T-helper 2 cell (primary cell): ENCODE data around the gene UCN.
"Not testable (repeated sequence)": the region's sequence is repeated elsewhere in the genome, so short reads cannot be mapped to it uniquely, and the experiment has no call there.

ENCODE experiments used
- DNase-seq, 5 experiments: peaks; one replicate each; pipeline versions ENCODE4 v3.0.0 to v3.0.0-alpha.2; 2012 to 2022
- total RNA-seq, 2 donors: gene quantifications; one replicate each; lab custom pipeline; 2026; lab: John Stamatoyannopoulos, UW

Gene UCN
- 0.54 to 1.9 reads per million in 2 donors for total RNA-seq

GRCh38 chr2:27308359-27308881 lies at the start of gene UCN:
Gene UCN (minus strand): TSS chr2:27308445. CDS start chr2:27307895, 550 bp downstream.
- no peak for DNase-seq

GRCh38 chr2:27356382-27357181 lies 48.3 kb upstream of the UCN start, which contains the start of gene GTF3C2:
Gene GTF3C2 (minus strand): TSS chr2:27356764. CDS start chr2:27343554, 13,210 bp downstream.
- DNase-seq: peak; percentile 75 to 97 (median 88)

GRCh38 chr2:27356056-27356381 lies 47.8 kb upstream of the UCN start:
- no peak for DNase-seq

- DNase-seq: no peak
Measured at GRCh38 chr2:27354597-27354927, 46.3 kb upstream of the UCN start.

- DNase-seq: no peak
Measured at GRCh38 chr2:27353762-27354596, 45.7 kb upstream of the UCN start.

DNA sequence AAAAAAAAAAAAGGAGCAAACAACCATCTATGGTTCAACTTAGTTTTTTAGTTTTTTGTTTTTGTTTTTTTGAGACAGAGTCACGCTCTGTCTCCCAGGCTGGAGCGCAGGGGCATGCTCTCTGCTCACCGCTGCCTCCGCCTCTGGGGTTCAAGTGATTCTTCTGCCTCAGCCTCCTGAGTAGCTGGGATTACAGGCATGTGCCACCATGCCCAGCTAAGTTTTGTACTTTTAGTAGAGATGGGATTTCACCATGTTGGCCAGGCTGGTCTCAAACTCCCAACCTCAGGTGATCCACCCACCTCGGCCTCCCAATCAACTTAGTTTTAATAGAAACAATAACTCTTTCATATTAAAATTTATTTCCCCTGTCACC lies 45.1 kb upstream of the UCN start:
- not testable (repeated sequence) for DNase-seq

- peak in 2 of 5 experiments; percentile 10 to 88 for DNase-seq
Measured at GRCh38 chr2:27351802-27352598, 43.8 kb upstream of the UCN start.

- no peak for DNase-seq
Measured at GRCh38 chr2:27350106-27350693, 42.0 kb upstream of the UCN start.

DNA sequence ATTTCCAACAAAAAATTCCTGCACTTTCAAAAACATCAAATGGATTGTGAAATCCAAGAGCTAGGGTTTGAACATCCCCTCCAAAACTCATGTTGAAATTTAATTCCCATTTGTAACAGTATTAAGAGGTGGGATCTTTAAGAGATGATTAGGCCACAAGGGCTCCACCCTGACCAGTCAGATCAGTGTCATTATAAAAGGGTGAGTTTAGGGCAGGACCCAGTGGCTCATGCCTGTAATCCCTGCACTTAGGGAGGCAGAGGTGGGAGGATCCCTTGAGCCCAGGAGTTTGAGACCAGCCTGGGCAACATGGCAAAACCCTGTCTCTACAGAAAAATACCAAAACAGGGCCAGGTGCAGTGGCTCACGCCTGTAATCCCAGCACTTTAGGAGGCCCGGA lies 39.4 kb upstream of the UCN start:
- DNase-seq: no peak

DNA sequence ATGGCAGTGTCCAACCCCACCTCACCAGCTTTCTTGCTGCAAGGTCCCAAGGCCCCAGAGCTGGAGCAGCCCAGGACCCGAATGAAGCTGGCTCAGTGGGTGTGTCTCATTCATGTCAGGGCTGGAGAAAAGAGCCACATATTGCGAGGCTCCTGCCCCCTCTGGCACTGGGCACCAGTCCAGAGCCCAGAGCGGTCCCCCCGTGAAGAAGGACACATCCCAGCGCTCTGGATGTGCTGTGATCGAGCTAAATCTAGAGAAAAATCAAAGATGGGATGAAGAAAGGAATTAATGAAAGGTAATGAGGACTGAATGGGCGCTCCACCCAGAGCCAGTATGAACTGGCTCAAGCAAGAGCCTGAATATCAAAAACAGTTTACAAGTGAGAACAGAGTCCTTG lies 27.9 kb upstream of the UCN start:
- no peak for DNase-seq

DNA sequence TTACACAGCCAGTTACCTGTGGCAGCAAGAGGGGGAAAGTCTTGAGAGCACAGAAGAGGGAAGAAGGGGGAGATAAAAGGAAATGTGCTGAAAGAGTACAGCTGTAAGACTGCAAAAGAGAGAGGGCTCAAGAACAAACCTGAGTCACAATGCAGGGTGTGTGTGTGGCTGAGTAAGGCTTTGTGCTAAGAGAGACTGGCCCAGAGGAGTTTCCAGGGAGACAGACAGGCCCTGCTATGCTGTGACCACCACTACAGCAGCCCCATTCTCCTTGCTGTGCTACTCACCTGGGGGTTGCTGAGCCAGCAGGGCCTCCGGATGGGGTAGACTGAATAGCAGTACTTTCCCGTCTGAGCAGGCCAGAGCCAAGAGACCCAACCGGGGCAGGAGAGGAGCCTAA lies 27.1 kb upstream of the UCN start:
- no peak for DNase-seq

GRCh38 chr2:27324720-27325119 lies 16.5 kb upstream of the UCN start:
- DNase-seq: no peak

DNA sequence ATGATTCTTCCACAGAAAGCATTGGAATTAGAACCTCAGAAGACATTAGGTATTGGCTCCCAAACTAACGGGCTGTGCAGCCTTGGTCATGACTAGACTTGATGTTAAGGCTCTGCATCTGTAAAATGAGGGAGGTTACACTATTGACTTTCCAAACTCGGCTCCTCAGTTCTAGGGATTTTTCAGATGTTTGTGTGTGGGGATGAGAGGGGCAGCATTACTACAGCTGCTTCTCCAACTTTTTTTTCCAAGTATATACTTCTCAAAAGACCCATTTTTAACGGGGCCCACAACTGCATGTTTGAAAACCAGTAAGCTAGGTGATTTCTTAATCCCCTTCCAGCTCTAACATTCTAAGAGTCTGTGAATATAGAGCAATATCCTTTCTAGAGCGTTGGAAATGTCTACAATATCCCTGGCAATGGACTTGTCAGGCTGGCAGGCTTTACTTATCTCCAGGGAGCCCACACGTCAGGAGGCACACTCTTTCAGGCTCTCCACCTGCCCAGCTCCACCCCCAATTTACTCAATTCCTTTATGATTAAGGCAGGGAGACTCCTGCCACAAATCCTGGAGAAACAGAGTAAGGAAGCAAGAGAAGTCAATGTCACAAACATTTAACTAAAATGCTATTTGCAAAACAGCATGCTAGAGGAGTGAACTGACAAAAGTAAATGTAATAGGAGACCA lies 15.5 kb upstream of the UCN start:
- no peak for DNase-seq

DNA sequence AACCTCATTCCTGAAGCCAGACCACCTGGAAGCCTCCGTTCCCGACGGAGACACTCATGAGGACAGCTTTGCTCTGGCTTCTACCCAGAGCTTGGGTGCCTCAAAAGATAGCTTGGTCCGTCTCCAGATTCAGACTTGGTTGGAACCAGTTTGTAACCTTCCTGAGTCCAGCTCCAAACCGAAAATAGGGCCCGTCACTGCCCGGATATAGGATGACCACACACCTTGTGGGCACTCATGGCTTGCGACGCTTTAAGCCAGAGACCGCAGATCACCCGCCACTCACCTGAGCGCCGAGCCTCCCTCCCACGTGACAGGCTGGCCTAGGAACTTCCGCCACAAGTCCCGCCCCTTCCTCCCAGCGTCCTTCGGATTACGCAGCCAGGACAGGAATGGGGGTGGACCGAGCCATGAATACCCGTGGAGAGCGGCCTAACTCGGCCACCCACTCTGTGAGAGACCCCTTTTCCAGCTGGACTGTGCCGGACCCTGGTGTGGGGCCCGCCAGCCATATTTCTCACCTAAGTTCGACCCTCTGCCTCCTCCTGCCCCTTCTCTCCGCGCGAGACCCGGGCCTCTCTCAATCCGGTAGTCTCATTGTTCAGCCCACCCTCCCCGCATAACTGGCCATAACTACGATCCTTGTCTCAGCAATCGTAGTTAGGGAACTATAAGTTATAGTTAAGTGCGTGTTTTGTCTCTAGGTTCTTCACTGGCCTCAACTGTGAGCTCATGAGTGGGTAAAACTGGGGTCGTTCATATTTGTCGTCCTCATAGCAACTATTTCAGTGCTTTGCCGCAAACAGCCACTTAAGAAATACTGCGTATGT lies 14.7 kb upstream of the UCN start, which contains the start of gene MPV17:
TSS of gene MPV17 (minus strand) at position 332 of the 830 bp plus-strand sequence. CDS start 580 bp downstream, outside the sequence.
- DNase-seq: peak; percentile 66 to 92 (median 77)

- peak in 1 of 5 experiments; percentile 34 for DNase-seq
Measured at GRCh38 chr2:27322301-27322765, 14.1 kb upstream of the UCN start.

GRCh38 chr2:27320958-27321543 lies 12.8 kb upstream of the UCN start:
- DNase-seq: no peak

GRCh38 chr2:27319839-27320238 lies 11.6 kb upstream of the UCN start:
- not testable (repeated sequence) for DNase-seq

DNA sequence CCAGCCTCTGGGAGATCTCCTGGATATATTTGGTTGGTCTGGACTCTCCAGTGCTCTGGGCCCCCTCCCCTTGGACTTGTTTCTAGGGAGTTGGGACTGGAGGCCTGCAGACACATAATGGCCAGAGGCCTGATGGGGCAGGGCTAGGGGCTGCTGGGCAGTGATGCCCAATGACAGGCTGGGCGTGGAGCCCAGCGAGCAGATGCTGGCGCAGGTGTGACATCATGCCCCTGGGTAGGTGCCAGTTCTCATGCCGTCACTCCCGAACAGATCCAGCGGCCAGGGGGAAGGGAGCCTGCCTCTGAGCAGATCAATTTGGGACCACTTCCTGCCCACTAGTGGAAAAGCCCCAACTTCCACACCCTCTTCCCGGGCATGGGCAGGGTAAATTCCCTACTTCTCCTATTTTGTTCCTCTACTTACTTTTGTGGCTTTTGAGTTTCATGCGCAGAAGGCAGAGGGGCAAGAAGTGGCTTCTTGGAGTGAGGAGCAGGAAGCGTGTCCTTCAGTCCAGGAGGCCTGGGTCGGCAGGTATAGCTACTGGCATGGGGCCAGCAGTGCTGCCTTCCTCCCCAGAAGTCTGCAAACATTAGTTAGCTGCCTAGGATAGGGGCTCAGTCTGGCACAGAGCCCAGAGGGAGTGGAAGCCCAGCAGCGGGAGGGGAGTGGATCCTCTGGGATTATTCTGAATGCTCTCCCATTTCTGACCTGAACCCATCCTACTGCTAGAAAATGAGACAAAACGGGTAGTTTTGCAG lies 8.6 kb upstream of the UCN start:
- DNase-seq: no peak

GRCh38 chr2:27315122-27315521 lies 6.9 kb upstream of the UCN start:
- DNase-seq: no peak
